ENCODE data around the gene DIS3. TPM values are rescaled to one million over a fixed set of nuclear protein-coding genes. Genes with fewer than 3 reads are reported as not detected.
A peak's percentile ranks its signal among the peaks of the same experiment; 100 is the strongest.

DIS3 gene
- total and polyA plus RNA-seq, 2 of the 13 experiments (the other 11 are each of a cell fraction or from before 2014, with no cell fraction given), result 13.2 to 35.0 TPM

- TF ChIP-seq FOXJ3 (CRISPR knock-in tag; IDR thresholded peaks at IDR 0.05; ENCODE audit: borderline replicate concordance) (no peak), ZNF18 (CRISPR knock-in tag; IDR thresholded peaks at IDR 0.05; ENCODE audit: insufficient replicate concordance) (no peak), SNAPC5 (CRISPR knock-in tag; IDR thresholded peaks at IDR 0.05; ENCODE audit: borderline replicate concordance) (peak; percentile 97), TFE3 (CRISPR knock-in tag; IDR thresholded peaks at IDR 0.05) (peak; percentile 67; the same call in 1 of the 2 replicates), ZNF33B (CRISPR knock-in tag; IDR thresholded peaks at IDR 0.05) (no peak), ZNF24 (IDR thresholded peaks at IDR 0.05) (no peak), ZNF101 (CRISPR knock-in tag; IDR thresholded peaks at IDR 0.05; ENCODE audit: borderline replicate concordance, low read depth) (peak; percentile 20; the same call in 1 of the 2 replicates), MEIS1 (CRISPR knock-in tag; IDR thresholded peaks at IDR 0.05; ENCODE audit: borderline replicate concordance) (peak; percentile 63; the same call in 1 of the 2 replicates), RERE (CRISPR knock-in tag; IDR thresholded peaks at IDR 0.05; ENCODE audit: low read depth) (no peak), HOXD1 (CRISPR knock-in tag; IDR thresholded peaks at IDR 0.05) (no peak; the same call in 1 of the 2 replicates), AKAP8 (CRISPR knock-in tag; IDR thresholded peaks at IDR 0.05) (peak; percentile 81; the same call in 1 of the 2 replicates), FLYWCH1 (CRISPR knock-in tag; IDR thresholded peaks at IDR 0.05) (peak; percentile 99), ATF7-NPFF (CRISPR knock-in tag; IDR thresholded peaks at IDR 0.05; ENCODE audit: low read depth) (peak; percentile 100), ZMYM4 (CRISPR knock-in tag; IDR thresholded peaks at IDR 0.05) (peak; percentile 99), ZNF326 (CRISPR knock-in tag; IDR thresholded peaks at IDR 0.05; ENCODE audit: borderline replicate concordance) (no peak), REPIN1 (CRISPR knock-in tag; IDR thresholded peaks at IDR 0.05; ENCODE audit: borderline replicate concordance, low read depth) (peak; percentile 98), ZBTB46 (CRISPR knock-in tag; IDR thresholded peaks at IDR 0.05; ENCODE audit: borderline replicate concordance) (no peak)
Measured at GRCh38 chr13:72727417-72728289, 54.0 kb downstream of the DIS3 start, which contains the start of the genes BORA and MZT1 (continued).

All from HepG2 (cell line).